Thyroid gland (tissue), 4 donors: Measurements from ENCODE around the gene KCNJ18.
"Not testable (repeated sequence)": the region's sequence is repeated elsewhere in the genome, so short reads cannot be mapped to it uniquely, and the experiment has no call there.

Experiments used
- CTCF ChIP-seq, 6 experiments: fragments of 200-600 bp in 3 of 6; fragments of 450-650 bp in 3 of 6; sonication (generic) in 3 of 6; IDR thresholded peaks; one replicate each; pipeline ENCODE4 v1.5.1; 2016 to 2019; ENCODE audit warnings: antibody characterized with exemption in 6 of 6, mild to moderate bottlenecking in 2 of 6, inconsistent platforms in 1 of 6, moderate library complexity in 1 of 6
- POLR2A ChIP-seq, 2 donors: fragments of 450-650 bp; IDR thresholded peaks; one replicate each; pipeline ENCODE4 v1.6.1; 2017; ENCODE audit warnings: antibody characterized with exemption in 2 of 2, mild to moderate bottlenecking in 2 of 2, moderate library complexity in 1 of 2

- TF ChIP-seq POLR2A, CTCF (IDR thresholded peaks at IDR 0.05): not testable (repeated sequence)
Measured at GRCh38 chr17:21667413-21668117, 24.8 kb upstream of the KCNJ18 start.
